Right lobe of liver (tissue), 6 donors: Measurements from ENCODE around the gene CDKAL1. TPM values are rescaled to one million over a fixed set of nuclear protein-coding genes. Genes with fewer than 3 reads are reported as not detected.
"Not testable (repeated sequence)": the region's sequence is repeated elsewhere in the genome, so short reads cannot be mapped to it uniquely, and the experiment has no call there.

Experiments used
- ATAC-seq, 4 donors: fragments of 200-7000 bp; cut with Tn5 transposase; one replicate each; pipeline ENCODE4 v1.9.1; 2020; ENCODE audit warnings: mild to moderate bottlenecking in 4 of 4, moderate library complexity in 4 of 4
- DNase-seq, 3 donors: peaks; one replicate each; pipeline ENCODE4 v3.0.0-alpha.2; 2020
- H3K27ac ChIP-seq, 3 donors: fragments of 200-600 bp; one replicate each; pipeline ENCODE4 v1.8.0; 2022
- H3K27me3 ChIP-seq, 2 donors: fragments of 200-600 bp; one replicate each; pipeline ENCODE4 v1.8.0; 2022
- H3K36me3 ChIP-seq, 4 donors: fragments of 200-600 bp; sonication (generic) in 1 of 4; one replicate each; pipeline versions ENCODE4 v1.5.1 to v1.8.0; 2017 to 2022; ENCODE audit warnings: control low read depth in 1 of 4
- H3K4me1 ChIP-seq, 4 donors: fragments of 200-600 bp; sonication (generic) in 1 of 4; one replicate each; pipeline versions ENCODE4 v1.5.1 to v1.8.0; 2017 to 2022; ENCODE audit warnings: control low read depth in 1 of 4
- H3K4me3 ChIP-seq, 3 donors: fragments of 200-600 bp; one replicate each; pipeline ENCODE4 v1.8.0; 2022
- H3K9me3 ChIP-seq, 4 donors: fragments of 200-600 bp; sonication (generic) in 1 of 4; one replicate each; pipeline versions ENCODE4 v1.5.1 to v1.8.0; 2017 to 2022; ENCODE audit warnings: control low read depth in 1 of 4
- CTCF ChIP-seq, 4 donors: fragments of 200-600 bp in 3 of 4; fragments of 450-650 bp in 1 of 4; IDR thresholded peaks; one replicate each; pipeline versions ENCODE4 v1.5.1 to v1.8.0; 2016 to 2022; ENCODE audit warnings: antibody characterized with exemption in 4 of 4, mild to moderate bottlenecking in 2 of 4
- POLR2A ChIP-seq: fragments of 450-650 bp; IDR thresholded peaks from one replicate; pipeline ENCODE4 v1.6.1; 2017; ENCODE audit warnings: antibody characterized with exemption, mild to moderate bottlenecking
- WGBS: methylation state at CpG from one replicate; pipeline ENCODE4 v1.1.6; 2018; ENCODE audit warnings: low coverage, low lambda C conversion rate; ENCODE audit not compliant: insufficient coverage; ENCODE audit errors: missing lambda C conversion rate; 5-methylcytosine and 5-hydroxymethylcytosine counted together
- intact Hi-C, 2 donors: fragments of 100-400 bp; cut with DNase I; formaldehyde crosslinking; loops; one replicate each; pipeline versions ENCODE4 v1.11.2 to v1.14.1; 2022
- total RNA-seq, 6 experiments: library from RNA; depleted of rRNA in 2 of 6; stranded (reverse); fragments of >200 nt in 2 of 6; fragmentation: NEBNext Ultra II Directional in 3 of 6; extraction: Animal tissue kit (Norgen Biotek cat#: 25700) in 3 of 6; gene quantifications; one replicate each; pipeline versions ENCODE4 v1.1.0 to v1.2.4, GENCODE V29; 2016 to 2023
- donor health status: DM: no; HTN: yes; CAD: no.
- donor health status: DM: no; HTN: no; CAD: no.
- donor health status: DM: no; HTN: no; CAD: no.
- donor health status: DM: no; HTN: yes; CAD: no.
- donor health status: DM: no; HTN: yes; CAD: no.

The CDKAL1 gene
- total RNA-seq, 6 experiments from 2014 or later, result 4.5 to 7.0 (median 6.2) TPM

GRCh38 chr6:20830576-20830975, 296.3 kb downstream of the CDKAL1 start:
- intact Hi-C loops, result no loop called here
- H3K4me1 ChIP-seq, result no peaks in the 10 kb centered on the region
- H3K4me3 ChIP-seq, result no peak overlapping the region
- no peaks in the 10 kb centered on the region for H3K9me3 ChIP-seq
- no peak overlapping the region for H3K27ac ChIP-seq
- no peaks in the 10 kb centered on the region for H3K36me3 ChIP-seq
- TF ChIP-seq POLR2A (no peak), CTCF (IDR thresholded peaks at IDR 0.05) (no peak)
- no peak for ATAC-seq
- DNase-seq, result no peak
- 100% methylated on average over 1 of the region's 1 CpG for WGBS
- H3K27me3 ChIP-seq, result no peaks in the 10 kb centered on the region

DNA sequence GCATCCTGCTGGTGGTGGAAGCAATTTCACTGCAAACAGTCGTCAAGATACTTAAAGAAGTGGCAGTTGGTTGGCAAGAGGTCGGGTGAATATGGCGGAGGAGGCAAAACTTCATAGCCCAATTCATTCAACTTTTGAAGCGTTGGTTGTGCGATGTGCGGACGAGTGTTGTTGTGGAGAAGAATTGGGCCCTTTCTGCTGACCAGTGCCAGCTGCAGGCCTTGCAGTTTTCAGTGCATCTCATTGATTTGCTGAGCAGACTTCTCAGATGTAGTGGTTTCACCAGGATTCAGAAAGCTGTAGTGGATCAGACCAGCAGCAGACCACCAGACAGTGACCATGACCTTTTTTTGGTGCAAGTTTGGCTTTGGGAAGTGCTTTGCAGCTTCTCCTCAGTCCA, 297.0 kb downstream of the CDKAL1 start:
- H3K27me3 ChIP-seq, H3K27ac ChIP-seq, ATAC-seq, H3K4me3 ChIP-seq, intact Hi-C loops, H3K9me3 ChIP-seq, H3K36me3 ChIP-seq, H3K4me1 ChIP-seq, DNase-seq: not testable (repeated sequence)
- WGBS, result 93% methylated on average over 3 of the region's 7 CpGs

DNA sequence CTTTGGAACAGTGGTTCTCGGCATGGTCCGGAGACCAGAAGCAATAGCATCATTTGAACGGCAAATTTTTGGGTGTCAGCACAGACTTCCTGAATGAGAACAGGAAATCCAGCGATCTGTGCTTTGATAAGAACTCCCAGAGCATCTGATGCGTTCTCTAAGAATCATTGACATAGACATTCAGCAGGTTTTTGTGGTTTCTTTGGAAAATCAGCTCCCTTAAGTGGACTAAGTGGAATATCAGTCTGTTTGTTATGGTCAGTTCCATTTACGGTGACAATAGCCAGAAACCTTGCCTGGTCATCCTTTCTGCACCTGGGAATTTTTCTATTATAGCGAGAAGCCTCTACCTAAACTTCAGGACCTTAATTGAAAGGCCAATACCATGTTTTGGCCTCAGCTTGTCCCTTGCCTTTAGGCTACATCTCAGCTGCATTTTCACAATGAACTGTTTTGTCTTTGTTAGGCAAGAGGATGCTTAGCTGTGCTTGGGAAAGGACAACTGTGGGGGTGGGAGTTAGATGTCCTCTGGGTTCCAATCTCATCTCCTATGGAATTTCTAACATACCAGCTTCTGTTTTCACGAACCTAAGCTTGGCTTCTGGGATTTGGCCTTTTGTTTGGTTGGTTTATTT, 299.7 kb downstream of the CDKAL1 start:
- Histone ChIP-seq H3K27ac (no peak overlapping the region), H3K36me3 (no peaks in the 10 kb centered on the region), H3K9me3 (no peaks in the 10 kb centered on the region), H3K4me1 (no peaks in the 10 kb centered on the region), H3K4me3 (no peak overlapping the region), H3K27me3 (no peaks in the 10 kb centered on the region)
- DNase-seq (no peak), ATAC-seq (no peak)
- TF ChIP-seq CTCF (IDR thresholded peaks at IDR 0.05), result no peak
- TF ChIP-seq POLR2A, result no peak
- WGBS, result 80% methylated on average over 8 of the region's 8 CpGs
- intact Hi-C loops, result no loop called here

DNA sequence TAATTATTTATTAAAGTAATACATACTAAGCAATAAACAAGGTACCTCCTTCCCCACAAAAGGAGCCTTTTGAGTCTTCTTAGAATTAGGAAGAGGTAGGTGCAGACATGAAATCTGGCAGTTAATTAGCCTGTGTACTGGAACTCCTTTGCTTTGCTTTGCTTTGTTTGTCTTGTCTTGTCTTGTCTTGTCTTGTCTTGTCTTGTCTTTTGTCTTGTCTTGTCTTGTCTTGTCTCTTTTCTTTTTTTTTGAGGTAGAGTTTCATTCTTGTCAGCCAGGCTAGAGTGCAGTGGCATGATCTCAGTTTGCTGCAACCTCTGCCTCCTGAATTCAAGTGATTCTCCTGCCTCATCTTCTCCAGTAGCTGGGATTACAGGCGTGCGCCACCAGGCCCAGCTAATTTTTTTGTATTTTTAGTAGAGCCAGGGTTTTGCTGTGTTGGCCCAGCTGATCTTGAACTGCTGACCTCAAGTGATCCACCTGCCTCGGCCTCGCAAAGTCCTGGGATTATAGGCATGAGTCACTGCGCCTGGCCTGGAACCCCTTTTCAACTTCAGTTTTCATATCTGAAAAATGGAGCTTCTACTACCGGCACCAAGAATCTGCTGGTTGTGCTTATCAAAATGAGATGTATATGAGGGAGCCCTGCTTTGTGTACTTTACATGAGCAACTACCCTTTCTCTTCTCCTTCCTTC, 301.2 kb downstream of the CDKAL1 start:
- Histone ChIP-seq H3K4me1 (no peaks in the 10 kb centered on the region), H3K36me3 (no peaks in the 10 kb centered on the region), H3K27ac (no peak overlapping the region), H3K4me3 (no peak overlapping the region), H3K27me3 (no peaks in the 10 kb centered on the region), H3K9me3 (no peaks in the 10 kb centered on the region)
- TF ChIP-seq CTCF (IDR thresholded peaks at IDR 0.05), result no peak
- no peak for TF ChIP-seq POLR2A
- ATAC-seq (no peak), DNase-seq (no peak)
- WGBS, result 96% methylated on average over 6 of the region's 6 CpGs
- intact Hi-C loops, result no loop called here

DNA sequence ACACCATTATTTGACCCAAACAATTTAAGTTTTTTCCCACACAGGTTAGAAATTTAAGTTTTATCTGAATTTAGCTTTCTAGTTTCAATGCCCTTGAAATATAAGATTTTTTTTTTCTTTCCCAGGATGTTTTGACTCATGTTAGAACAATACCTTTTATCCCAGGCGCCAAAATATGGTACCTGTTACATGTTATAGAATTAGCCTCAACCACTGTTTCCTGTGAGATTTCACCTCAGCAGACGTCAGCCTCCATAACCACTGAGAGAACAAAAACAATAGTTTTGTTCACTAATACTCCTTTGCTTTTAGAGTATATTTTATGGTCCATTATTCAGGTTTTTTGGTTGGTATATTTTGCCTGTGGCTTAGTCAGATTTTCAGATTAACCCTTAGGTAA, 302.9 kb downstream of the CDKAL1 start:
- WGBS, result 81% methylated on average over 2 of the region's 2 CpGs
- intact Hi-C loops, result no loop called here
- no peak for DNase-seq
- TF ChIP-seq POLR2A (no peak), CTCF (IDR thresholded peaks at IDR 0.05) (no peak)
- no peak overlapping the region for H3K27ac ChIP-seq
- no peaks in the 10 kb centered on the region for H3K36me3 ChIP-seq
- H3K9me3 ChIP-seq, result no peaks in the 10 kb centered on the region
- H3K4me3 ChIP-seq, result no peak overlapping the region
- H3K4me1 ChIP-seq, result no peaks in the 10 kb centered on the region
- ATAC-seq, result no peak
- no peaks in the 10 kb centered on the region for H3K27me3 ChIP-seq
